ENCODE measurements around the gene ZNF708.
"Not testable (repeated sequence)": the region's sequence is repeated elsewhere in the genome, so short reads cannot be mapped to it uniquely, and the experiment has no call there.

The ZNF708 gene

GRCh38 chr19:21328885-21329605 lies at the start of gene ZNF708:
Gene ZNF708 (minus strand): TSS chr19:21329410. CDS start chr19:21329212, 198 bp downstream.
- in situ Hi-C loops (cut with HindIII; ENCODE audit: low sequenced_read_pairs), result no loop called here

GRCh38 chr19:21362291-21362690 lies 33.1 kb upstream of the ZNF708 start:
- in situ Hi-C loops (cut with HindIII; ENCODE audit: low sequenced_read_pairs), result no loop called here

- in situ Hi-C loops (cut with HindIII; ENCODE audit: low sequenced_read_pairs), result no loop called here
Observed at GRCh38 chr19:21358768-21359451, 29.7 kb upstream of the ZNF708 start, which contains the start of gene ZNF738. Gene ZNF738 (plus strand): TSS chr19:21359000. CDS start chr19:21359141, 141 bp downstream.

GRCh38 chr19:21352830-21353229 lies 23.6 kb upstream of the ZNF708 start:
- in situ Hi-C loops (cut with HindIII; ENCODE audit: low sequenced_read_pairs), result no loop called here

- in situ Hi-C loops (cut with HindIII; ENCODE audit: low sequenced_read_pairs), result not testable (repeated sequence)
Observed at GRCh38 chr19:21344841-21345240, 15.6 kb upstream of the ZNF708 start.

- in situ Hi-C loops (cut with HindIII; ENCODE audit: low sequenced_read_pairs), result no loop called here
Observed at GRCh38 chr19:21335721-21336120, 6.5 kb upstream of the ZNF708 start.

- in situ Hi-C loops (cut with HindIII; ENCODE audit: low sequenced_read_pairs), result no loop called here
Observed at GRCh38 chr19:21328406-21328805, 804 bp downstream of the ZNF708 start.

- in situ Hi-C loops (cut with HindIII; ENCODE audit: low sequenced_read_pairs), result no loop called here
Observed at GRCh38 chr19:21326169-21326568, 3.0 kb downstream of the ZNF708 start.

GRCh38 chr19:21323000-21323399 lies 6.2 kb downstream of the ZNF708 start:
- in situ Hi-C loops (cut with HindIII; ENCODE audit: low sequenced_read_pairs), result no loop called here

- in situ Hi-C loops (cut with HindIII; ENCODE audit: low sequenced_read_pairs), result no loop called here
Observed at GRCh38 chr19:21322528-21322927, 6.7 kb downstream of the ZNF708 start.

- in situ Hi-C loops (cut with HindIII; ENCODE audit: low sequenced_read_pairs), result no loop called here
Observed at GRCh38 chr19:21321996-21322395, 7.2 kb downstream of the ZNF708 start.

- in situ Hi-C loops (cut with HindIII; ENCODE audit: low sequenced_read_pairs), result no loop called here
Observed at GRCh38 chr19:21321134-21321533, 8.1 kb downstream of the ZNF708 start.

GRCh38 chr19:21317821-21318220 lies 11.4 kb downstream of the ZNF708 start:
- in situ Hi-C loops (cut with HindIII; ENCODE audit: low sequenced_read_pairs), result no loop called here

GRCh38 chr19:21314676-21315075 lies 14.5 kb downstream of the ZNF708 start:
- in situ Hi-C loops (cut with HindIII; ENCODE audit: low sequenced_read_pairs), result no loop called here

- in situ Hi-C loops (cut with HindIII; ENCODE audit: low sequenced_read_pairs), result not testable (repeated sequence)
Observed at GRCh38 chr19:21312807-21313206, 16.4 kb downstream of the ZNF708 start.

GRCh38 chr19:21308773-21309172 lies 20.4 kb downstream of the ZNF708 start:
- in situ Hi-C loops (cut with HindIII; ENCODE audit: low sequenced_read_pairs), result no loop called here

- in situ Hi-C loops (cut with HindIII; ENCODE audit: low sequenced_read_pairs), result not testable (repeated sequence)
Observed at GRCh38 chr19:21306881-21307479, 22.2 kb downstream of the ZNF708 start.

GRCh38 chr19:21293768-21294167 lies 35.4 kb downstream of the ZNF708 start:
- in situ Hi-C loops (cut with HindIII; ENCODE audit: low sequenced_read_pairs), result not testable (repeated sequence)

- in situ Hi-C loops (cut with HindIII; ENCODE audit: low sequenced_read_pairs), result no loop called here
Observed at GRCh38 chr19:21269813-21270212, 59.4 kb downstream of the ZNF708 start.

- in situ Hi-C loops (cut with HindIII; ENCODE audit: low sequenced_read_pairs), result no loop called here
Observed at GRCh38 chr19:21264891-21265290, 64.3 kb downstream of the ZNF708 start.

GRCh38 chr19:21264416-21264815 lies 64.8 kb downstream of the ZNF708 start:
- in situ Hi-C loops (cut with HindIII; ENCODE audit: low sequenced_read_pairs), result no loop called here

GRCh38 chr19:21260848-21261381 lies 68.3 kb downstream of the ZNF708 start:
- in situ Hi-C loops (cut with HindIII; ENCODE audit: low sequenced_read_pairs), result not testable (repeated sequence)
